Osteoblast (primary cell): ENCODE measurements around the gene ESPL1. TPM values are rescaled to one million over a fixed set of nuclear protein-coding genes. Genes with fewer than 3 reads are reported as not detected.

ENCODE experiments used
- DNase-seq: peaks from one replicate; pipeline ENCODE4 v3.0.0; 2011; ENCODE audit warnings: low spot score, mixed read lengths; ENCODE audit not compliant: insufficient read length; ENCODE audit errors: missing footprints
- H2AFZ ChIP-seq: 2 replicates; pipeline ENCODE4 v1.6.0; 2011; ENCODE audit warnings: mild to moderate bottlenecking, low read length
- H3K27ac ChIP-seq: 2 replicates; pipeline ENCODE4 v1.5.1; 2011; ENCODE audit warnings: mild to moderate bottlenecking, low read depth, low read length, moderate library complexity
- H3K27me3 ChIP-seq: 2 replicates; pipeline ENCODE4 v1.6.0; 2012; ENCODE audit warnings: mild to moderate bottlenecking, control low read depth, inconsistent platforms, low read length, moderate library complexity; ENCODE audit not compliant: insufficient read depth
- H3K36me3 ChIP-seq: 2 replicates; pipeline ENCODE4 v1.5.1; 2011; ENCODE audit warnings: mild to moderate bottlenecking, low read length, control low read depth, moderate library complexity; ENCODE audit not compliant: insufficient read depth
- H3K4me1 ChIP-seq: 2 replicates; pipeline ENCODE4 v1.5.1; 2011; ENCODE audit warnings: mild to moderate bottlenecking, low read length, control low read depth, moderate library complexity; ENCODE audit not compliant: insufficient read depth
- H3K4me2 ChIP-seq: 2 replicates; pipeline ENCODE4 v1.6.0; 2011; ENCODE audit warnings: mild to moderate bottlenecking, low read length; ENCODE audit not compliant: insufficient read depth
- H3K4me3 ChIP-seq: fragments of 200-600 bp; sonication (generic); 3 replicates; pipeline ENCODE4 v1.5.1; 2012; ENCODE audit warnings: mild to moderate bottlenecking, low read length, inconsistent platforms; ENCODE audit not compliant: insufficient read depth
- H3K79me2 ChIP-seq: 2 replicates; pipeline ENCODE4 v1.6.0; 2012; ENCODE audit warnings: mild to moderate bottlenecking, low read length, control low read depth, inconsistent platforms; ENCODE audit not compliant: insufficient read depth
- H3K9me3 ChIP-seq: 2 replicates; pipeline ENCODE4 v1.5.1; 2011; ENCODE audit warnings: low read depth, low read length, control low read depth
- H4K20me1 ChIP-seq: 2 replicates; pipeline ENCODE4 v1.6.0; 2012; ENCODE audit warnings: mild to moderate bottlenecking, low read length, control low read depth; ENCODE audit not compliant: insufficient read depth
- CTCF ChIP-seq: IDR thresholded peaks from 2 replicates; pipeline ENCODE4 v1.5.1; 2011; ENCODE audit warnings: mild to moderate bottlenecking, low read depth, low read length, moderate library complexity; ENCODE audit errors: extremely low read depth
- total RNA-seq: library from RNA; depleted of rRNA; stranded (reverse); fragments of >200 nt; gene quantifications from 2 replicates; pipeline ENCODE4 v1.2.3, GENCODE V29; 2012

Gene ESPL1
- total RNA-seq, 1 donor = 0.72 TPM

- no peak overlapping the region for H2AFZ ChIP-seq
- no peaks in the 10 kb centered on the region for H3K9me3 ChIP-seq
- H3K36me3 ChIP-seq = peaks cover 11% of the 10 kb centered on the region
- H4K20me1 ChIP-seq = peaks cover 5% of the 10 kb centered on the region
- no peak overlapping the region for H3K4me3 ChIP-seq
- DNase-seq = peak; percentile 26
- no peaks in the 10 kb centered on the region for H3K27me3 ChIP-seq
- no peak for TF ChIP-seq CTCF
- no peak overlapping the region for H3K4me2 ChIP-seq
- no peak overlapping the region for H3K27ac ChIP-seq
- peaks cover 16% of the 10 kb centered on the region for H3K4me1 ChIP-seq
- H3K79me2 ChIP-seq = peaks cover 33% of the 10 kb centered on the region
These were observed 13.1 kb upstream of the ESPL1 start for GRCh38 chr12:53254816-53255545.

DNA sequence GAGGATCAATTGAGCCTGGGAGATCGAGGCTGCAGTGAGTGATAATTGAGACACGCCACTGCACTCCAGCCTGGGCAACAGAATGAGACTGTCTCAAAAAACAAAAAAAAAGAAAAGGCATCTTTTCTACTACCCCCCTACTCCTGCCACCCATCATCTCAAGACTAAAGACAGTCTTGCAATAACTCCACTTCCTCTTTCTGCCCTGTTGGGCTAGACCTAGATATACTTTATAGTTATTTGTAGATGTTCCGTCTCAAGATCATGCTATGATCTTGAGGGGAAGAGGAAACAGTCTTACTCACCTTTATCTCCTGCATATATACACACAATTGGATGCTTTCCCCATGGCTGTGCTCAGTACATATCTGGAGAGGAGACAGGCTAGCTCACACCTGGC, 12.1 kb upstream of the ESPL1 start:
- Histone ChIP-seq H4K20me1 (peaks cover 5% of the 10 kb centered on the region), H3K36me3 (peaks cover 11% of the 10 kb centered on the region), H3K27me3 (no peaks in the 10 kb centered on the region), H3K4me1 (peaks cover 15% of the 10 kb centered on the region), H2AFZ (no peak overlapping the region), H3K27ac (no peak overlapping the region), H3K9me3 (no peaks in the 10 kb centered on the region), H3K4me3 (no peak overlapping the region), H3K79me2 (peaks cover 33% of the 10 kb centered on the region), H3K4me2 (no peak overlapping the region)
- no peak for TF ChIP-seq CTCF
- no peak for DNase-seq

- Histone ChIP-seq H2AFZ (peak overlapping the region; percentile 50), H3K36me3 (peaks cover 7% of the 10 kb centered on the region), H3K4me2 (no peak overlapping the region), H3K4me3 (no peak overlapping the region), H3K4me1 (no peaks in the 10 kb centered on the region), H3K27ac (no peak overlapping the region), H3K27me3 (no peaks in the 10 kb centered on the region), H3K79me2 (peaks cover 14% of the 10 kb centered on the region), H4K20me1 (no peaks in the 10 kb centered on the region), H3K9me3 (no peaks in the 10 kb centered on the region)
- no peak for TF ChIP-seq CTCF
- no peak for DNase-seq
These were observed 9.3 kb upstream of the ESPL1 start for GRCh38 chr12:53258541-53259539.

DNA sequence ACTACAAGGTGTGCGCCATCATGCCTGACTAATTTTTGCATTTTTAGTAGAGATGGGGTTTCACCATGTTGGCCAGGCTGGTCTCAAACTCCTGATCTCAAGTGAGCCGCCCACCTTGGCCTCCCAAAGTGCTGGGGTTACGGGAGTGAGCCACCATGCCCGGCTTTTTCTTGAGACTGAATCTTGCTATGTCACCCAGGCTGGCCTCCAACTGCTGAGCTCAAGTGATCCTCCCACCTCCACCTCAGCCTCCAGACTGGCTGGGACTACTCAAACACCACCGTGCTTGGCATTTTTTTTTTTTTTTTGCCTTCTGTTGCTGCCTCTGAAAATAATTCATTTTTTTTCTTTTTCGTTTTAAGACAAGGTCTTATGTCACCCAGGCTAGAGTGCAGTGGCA, 8.2 kb upstream of the ESPL1 start:
- H4K20me1 ChIP-seq = no peaks in the 10 kb centered on the region
- no peaks in the 10 kb centered on the region for H3K27me3 ChIP-seq
- H2AFZ ChIP-seq = no peak overlapping the region
- no peak for DNase-seq
- H3K4me2 ChIP-seq = no peak overlapping the region
- TF ChIP-seq CTCF = no peak
- H3K4me1 ChIP-seq = no peaks in the 10 kb centered on the region
- H3K9me3 ChIP-seq = no peaks in the 10 kb centered on the region
- no peak overlapping the region for H3K4me3 ChIP-seq
- H3K27ac ChIP-seq = no peak overlapping the region
- peaks cover 7% of the 10 kb centered on the region for H3K79me2 ChIP-seq
- peaks cover 1% of the 10 kb centered on the region for H3K36me3 ChIP-seq
